Stimulated activated CD8-positive, alpha-beta memory T cell treated with anti-CD3 and anti-CD28 coated beads, Interleukin-2, amount 100 ng/mL, for 48 hours (primary cell): ENCODE data around the gene TBX19.
"Not testable (repeated sequence)": the region's sequence is repeated elsewhere in the genome, so short reads cannot be mapped to it uniquely, and the experiment has no call there.

ENCODE experiments used
- DNase-seq, 2 donors: peaks; one replicate each; pipeline ENCODE4 v3.0.0-alpha.2; 2020; ENCODE audit warnings: low read depth in 2 of 2

TBX19 gene

DNA sequence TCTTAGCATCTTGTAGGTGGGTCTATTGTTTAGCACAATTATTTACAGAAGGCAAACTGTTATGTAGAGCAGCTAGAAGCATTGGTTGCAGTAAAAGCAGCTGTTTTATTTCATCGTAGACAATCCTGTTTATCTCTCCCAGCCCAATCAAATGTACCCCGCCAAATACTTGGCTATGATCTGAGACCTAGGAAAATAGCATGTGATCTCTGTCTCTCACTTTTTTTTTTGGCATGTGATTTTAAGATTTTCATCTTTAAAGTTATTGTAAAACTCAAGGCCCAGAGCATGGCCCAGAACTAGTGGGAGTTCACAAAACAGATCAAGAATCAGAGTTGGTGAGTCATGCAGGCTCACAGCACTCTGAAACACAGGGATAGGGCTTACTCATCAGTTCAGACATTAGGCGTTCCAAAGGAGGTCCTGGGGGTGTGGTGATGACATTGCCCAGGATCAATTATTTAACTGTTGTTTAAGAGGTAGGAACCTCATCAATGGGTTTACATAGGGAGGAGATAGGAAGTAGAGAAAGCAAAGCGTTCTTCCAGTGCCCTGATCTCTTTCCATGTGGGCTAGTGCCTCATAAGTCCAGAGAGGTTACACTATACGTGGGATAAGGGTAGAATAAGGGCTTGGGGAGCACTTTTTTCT is 40.2 kb downstream of the TBX19 start:
- no peak for DNase-seq

GRCh38 chr1:168321945-168322344 is 41.3 kb downstream of the TBX19 start:
- no peak for DNase-seq

DNA sequence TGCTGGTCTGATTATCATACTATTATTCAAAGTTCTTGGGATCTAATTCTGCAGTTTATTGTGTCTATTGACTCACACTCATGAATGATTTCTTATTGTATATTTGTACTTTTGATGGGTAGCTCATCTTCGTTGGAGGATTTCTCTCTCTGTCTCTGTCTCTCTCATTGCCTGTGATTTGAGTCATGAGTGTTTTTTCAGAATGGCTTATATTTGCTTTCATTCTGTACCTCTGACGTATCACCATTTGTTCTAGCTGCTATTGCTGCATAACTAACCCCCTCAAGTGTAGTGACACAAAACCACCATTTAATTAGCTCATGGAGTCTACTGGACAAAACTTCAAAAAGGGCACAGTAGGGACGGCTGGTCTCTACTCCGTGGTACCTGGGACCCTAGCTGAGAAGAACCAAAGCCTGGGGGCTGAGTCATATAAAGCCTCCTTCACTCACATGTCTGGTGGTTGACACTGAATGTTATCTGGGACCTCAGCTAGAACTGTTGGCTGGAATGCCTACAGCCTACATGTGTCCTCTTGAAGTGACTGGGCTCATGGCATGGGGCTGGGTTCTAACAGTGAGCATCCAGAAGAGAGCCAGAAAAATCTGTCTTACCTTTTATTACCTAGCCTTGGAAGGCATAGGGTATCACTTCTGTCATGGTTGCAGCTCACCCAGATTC is 44.2 kb downstream of the TBX19 start:
- no peak for DNase-seq

DNA sequence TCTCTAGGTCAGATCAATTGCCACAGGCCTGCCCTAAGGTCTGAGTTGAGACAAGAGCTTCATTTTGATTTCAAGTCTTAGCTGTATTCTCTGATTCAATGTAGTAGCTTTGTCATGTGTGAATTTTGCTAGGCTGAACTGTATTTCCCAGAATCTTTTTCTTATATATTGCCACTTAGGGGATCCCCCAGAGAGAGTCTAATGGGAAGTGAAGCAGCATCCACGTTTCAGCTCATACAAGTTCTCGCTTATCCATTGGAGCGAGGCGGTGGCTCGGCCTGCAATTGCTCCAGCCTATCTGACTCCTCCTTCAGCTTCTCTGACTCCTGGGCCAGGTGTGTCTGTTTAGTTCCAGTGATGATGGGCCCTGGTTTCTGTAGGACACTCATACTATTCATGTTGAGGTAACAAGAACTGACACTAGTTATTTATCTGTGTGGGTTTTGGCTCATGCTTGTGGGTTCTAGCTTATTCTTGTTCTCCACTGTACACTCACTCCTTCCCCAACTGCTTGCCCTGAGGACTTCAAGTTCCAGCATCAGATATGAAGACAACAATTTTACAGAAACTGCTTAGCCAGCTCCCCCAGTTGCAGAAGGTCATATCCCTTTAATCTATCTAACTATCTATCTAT is 48.2 kb downstream of the TBX19 start:
- DNase-seq, result no peak

DNA sequence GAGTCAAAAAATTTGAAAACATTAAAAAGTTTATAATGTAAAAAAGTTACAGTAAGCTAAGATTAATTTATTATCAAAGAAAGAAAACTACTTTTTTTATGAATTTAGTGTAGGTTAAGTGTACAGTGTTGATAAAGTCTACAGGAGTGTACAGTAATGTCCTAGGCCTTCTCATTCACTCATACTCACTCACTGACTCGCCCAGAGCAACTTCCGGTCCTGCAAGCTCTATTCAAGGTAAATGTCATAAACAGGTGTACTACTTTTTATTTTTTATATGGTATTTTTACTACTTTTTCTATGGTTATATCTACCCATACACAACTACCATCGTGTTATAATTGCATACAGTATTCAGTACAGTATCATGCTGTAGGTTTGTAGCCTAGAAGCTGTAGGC is 49.6 kb downstream of the TBX19 start:
- no peak for DNase-seq

- DNase-seq, result no peak
Observed at GRCh38 chr1:168331569-168331968, 50.9 kb downstream of the TBX19 start.

- DNase-seq, result no peak
Observed at GRCh38 chr1:168333562-168334276, 53.0 kb downstream of the TBX19 start.

DNA sequence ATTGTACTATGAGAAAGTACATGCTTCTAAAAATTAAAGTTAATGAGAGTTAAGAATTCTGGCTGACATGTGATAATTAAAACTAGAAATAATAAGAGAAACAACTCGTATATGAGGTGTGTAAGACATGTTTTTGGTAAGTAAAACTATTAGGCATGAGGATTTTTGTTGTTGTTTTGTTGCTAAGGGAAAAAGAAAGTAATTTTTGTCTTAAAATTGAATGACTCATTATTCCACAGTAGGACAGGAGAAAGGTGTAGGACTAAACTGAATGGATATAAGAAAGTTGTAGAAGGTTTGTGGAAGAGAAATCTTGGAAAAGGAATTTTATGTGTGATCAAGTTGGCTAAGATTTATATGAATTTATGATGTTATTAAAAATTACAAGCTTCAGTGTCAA is 54.8 kb downstream of the TBX19 start:
- no peak for DNase-seq

DNA sequence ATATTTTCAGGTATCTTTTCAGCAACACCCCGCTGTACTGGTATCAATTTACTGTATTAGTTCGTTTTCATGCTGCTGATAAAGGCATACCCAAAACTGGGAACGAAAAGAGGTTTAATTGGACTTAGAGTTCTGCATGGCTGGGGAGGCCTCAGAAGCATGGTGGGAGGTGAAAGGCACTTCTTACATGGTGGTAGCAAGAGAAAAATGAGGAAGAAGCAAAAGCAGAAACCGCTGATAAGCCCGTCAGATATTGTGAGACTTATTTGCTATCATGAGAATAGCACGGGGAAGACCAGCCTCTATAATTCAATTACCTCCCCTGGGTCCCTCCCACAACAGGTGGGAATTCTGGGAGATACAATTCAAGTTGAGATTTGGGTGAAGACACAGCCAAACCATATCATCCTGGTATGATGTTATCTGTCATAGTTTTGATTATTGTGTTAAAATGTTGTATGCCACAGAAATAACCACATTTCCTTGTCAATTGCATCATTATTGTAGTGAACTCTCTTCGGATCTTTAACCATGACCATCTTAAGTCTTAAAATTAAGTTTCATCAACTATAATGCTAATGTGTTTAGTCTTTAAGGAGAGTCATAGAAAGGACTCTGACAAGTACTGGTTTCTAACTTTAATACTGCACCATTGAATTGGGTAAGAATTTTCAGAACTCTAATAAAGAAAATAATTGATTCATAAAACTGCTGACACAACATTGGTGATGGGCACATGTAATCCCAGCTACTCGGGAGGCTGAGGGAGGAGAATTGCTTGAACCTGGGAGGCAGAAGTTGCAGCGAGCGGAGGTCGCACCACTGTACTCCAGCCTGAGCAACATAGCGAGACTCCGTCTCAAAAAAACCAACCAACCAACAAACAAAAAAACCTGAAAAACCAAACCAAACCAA is 58.2 kb downstream of the TBX19 start:
- no peak for DNase-seq

GRCh38 chr1:168340781-168341482 is 60.3 kb downstream of the TBX19 start:
- no peak for DNase-seq

GRCh38 chr1:168341483-168341975 is 60.9 kb downstream of the TBX19 start:
- DNase-seq, result no peak

- DNase-seq, result peak; percentile 79
Observed at GRCh38 chr1:168342572-168343280, 62.0 kb downstream of the TBX19 start.

GRCh38 chr1:168343566-168343965 is 62.9 kb downstream of the TBX19 start:
- no peak for DNase-seq

- DNase-seq, result no peak
Observed at GRCh38 chr1:168344517-168344916, 63.8 kb downstream of the TBX19 start.

GRCh38 chr1:168345939-168346338 is 65.3 kb downstream of the TBX19 start:
- no peak for DNase-seq

- no peak for DNase-seq
Observed at GRCh38 chr1:168347630-168348029, 67.0 kb downstream of the TBX19 start.

DNA sequence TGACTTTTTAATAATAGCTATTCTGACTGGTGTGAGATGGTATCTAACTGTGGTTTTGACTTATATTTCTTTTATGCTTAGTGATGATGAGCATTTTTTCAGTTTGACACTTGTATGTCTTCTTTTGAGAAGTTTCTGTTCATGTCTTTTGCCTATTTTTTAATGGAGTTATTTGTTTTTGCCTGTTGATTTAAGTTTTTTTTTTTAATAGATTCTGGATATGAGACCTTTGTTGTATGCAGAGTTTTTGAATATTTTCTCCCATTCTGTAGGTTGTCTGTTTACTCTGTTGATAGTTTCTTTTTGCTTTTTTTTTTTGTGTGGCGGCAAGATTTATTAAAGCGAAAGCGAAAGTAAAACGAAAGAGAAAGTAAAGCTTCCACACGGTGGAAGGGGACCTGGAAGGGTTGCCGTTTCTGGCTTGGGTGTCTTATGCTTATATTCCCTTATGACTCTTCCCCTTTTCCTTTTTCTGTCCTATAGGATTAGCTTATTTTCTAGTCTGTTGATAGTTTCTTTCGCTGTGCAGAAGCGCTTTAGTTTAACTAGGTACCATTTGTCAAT is 67.6 kb downstream of the TBX19 start:
- no peak for DNase-seq

GRCh38 chr1:168354335-168355269 is 73.9 kb downstream of the TBX19 start:
- DNase-seq, result not testable (repeated sequence)
